ENCODE data around the gene DUSP22.
A peak's percentile ranks its signal among the peaks of the same experiment; 100 is the strongest.

DUSP22 gene

GRCh38 chr6:381742-382461 lies 89.6 kb downstream of the DUSP22 start:
- no peak for DNase-seq (ENCODE audit: low read depth)

DNA sequence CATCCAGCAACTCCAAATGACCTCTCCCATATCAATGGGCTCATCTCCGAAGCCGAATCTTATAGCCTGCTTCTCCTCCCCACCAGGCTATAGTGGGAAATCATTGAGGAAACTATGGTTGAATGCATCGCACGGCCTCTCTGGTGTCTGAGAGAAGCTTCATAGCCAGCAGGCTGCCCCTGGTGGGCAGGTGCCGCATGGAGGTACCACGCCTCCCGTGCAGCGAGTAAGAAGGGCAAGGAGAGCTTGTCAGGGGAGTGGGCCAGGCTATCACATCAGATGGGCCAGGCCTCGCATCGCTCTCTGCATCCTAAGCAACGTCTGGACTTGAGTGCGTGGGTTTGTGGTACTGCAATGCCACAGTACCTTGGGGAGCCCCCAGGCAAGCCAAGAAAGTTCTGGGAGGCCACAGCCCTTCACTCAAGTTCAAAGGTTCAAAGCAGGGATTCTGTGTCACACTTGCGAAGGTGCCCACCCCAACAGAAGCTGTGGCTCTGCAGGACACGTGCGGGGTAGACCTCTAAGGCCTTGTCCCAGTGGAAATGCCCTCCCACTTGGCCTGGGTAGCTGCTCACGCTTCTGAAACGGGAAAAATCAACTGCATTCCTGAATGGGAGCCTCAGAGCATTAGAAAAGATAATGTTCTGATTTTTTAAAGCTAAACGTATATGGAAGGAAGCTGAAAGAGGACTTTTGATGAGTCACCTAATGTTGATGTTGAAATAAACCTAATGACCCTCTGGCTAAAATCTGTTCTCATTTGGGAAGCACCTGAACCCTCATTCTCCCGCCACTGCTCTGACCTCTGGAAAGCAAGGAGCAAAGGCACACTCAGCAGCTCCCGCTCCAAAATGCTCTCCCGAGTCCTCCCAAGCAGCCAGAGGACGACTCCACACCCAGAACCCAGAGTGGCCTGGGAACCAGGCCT lies 90.9 kb downstream of the DUSP22 start:
- DNase-seq (ENCODE audit: low read depth) = no peak

GRCh38 chr6:383856-384255 lies 91.6 kb downstream of the DUSP22 start:
- no peak for DNase-seq (ENCODE audit: low read depth)

DNA sequence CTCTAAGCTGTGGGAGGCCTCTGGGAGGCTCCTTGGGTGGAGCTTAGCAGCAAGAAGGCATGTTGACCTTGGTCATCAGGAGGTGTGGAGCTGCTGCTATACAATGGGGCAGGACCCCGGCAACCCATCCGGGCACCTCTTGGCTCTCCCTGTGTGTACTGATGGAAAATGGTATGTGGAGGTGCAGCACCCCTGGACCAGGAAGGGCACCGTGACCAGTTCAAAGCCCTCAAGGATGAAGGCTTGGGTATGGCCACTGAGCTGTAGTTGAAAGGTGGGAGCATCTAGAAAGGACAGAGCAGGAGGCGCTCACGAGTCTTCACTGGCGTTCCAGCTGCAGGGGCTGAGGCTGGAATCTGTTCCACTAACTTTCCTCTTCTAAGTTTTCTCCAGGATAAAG lies 92.6 kb downstream of the DUSP22 start:
- no peak for DNase-seq (ENCODE audit: low read depth)

- DNase-seq (ENCODE audit: low read depth) = no peak
These were observed 93.3 kb downstream of the DUSP22 start for GRCh38 chr6:385614-386013.

- no peak for DNase-seq (ENCODE audit: low read depth)
These were observed 94.5 kb downstream of the DUSP22 start for GRCh38 chr6:386688-387266.

GRCh38 chr6:387293-387741 lies 95.0 kb downstream of the DUSP22 start:
- peak; percentile 18 for DNase-seq (ENCODE audit: low read depth)

GRCh38 chr6:388202-388903 lies 96.1 kb downstream of the DUSP22 start:
- no peak for DNase-seq (ENCODE audit: low read depth)

GRCh38 chr6:389143-389542 lies 96.9 kb downstream of the DUSP22 start:
- DNase-seq (ENCODE audit: low read depth) = no peak

DNA sequence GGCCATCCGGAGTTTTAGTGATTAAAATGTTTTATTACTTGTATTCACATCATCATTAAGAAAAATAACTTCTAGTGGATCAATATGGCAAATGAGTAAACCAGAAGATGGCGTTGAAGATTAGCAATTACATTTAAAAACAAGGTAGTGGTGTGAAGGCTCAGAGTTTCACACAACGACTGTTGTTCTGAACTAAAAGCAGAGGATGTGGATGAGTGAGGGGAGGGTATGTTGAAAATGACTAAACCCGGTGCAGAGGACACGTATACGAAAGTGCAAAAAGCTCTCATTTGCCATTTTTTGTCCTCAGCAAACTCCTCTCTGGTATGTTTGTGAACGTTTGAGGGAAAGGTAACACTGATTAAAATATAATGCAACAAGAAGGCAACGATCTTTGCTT lies 97.3 kb downstream of the DUSP22 start:
- DNase-seq (ENCODE audit: low read depth) = no peak

DNA sequence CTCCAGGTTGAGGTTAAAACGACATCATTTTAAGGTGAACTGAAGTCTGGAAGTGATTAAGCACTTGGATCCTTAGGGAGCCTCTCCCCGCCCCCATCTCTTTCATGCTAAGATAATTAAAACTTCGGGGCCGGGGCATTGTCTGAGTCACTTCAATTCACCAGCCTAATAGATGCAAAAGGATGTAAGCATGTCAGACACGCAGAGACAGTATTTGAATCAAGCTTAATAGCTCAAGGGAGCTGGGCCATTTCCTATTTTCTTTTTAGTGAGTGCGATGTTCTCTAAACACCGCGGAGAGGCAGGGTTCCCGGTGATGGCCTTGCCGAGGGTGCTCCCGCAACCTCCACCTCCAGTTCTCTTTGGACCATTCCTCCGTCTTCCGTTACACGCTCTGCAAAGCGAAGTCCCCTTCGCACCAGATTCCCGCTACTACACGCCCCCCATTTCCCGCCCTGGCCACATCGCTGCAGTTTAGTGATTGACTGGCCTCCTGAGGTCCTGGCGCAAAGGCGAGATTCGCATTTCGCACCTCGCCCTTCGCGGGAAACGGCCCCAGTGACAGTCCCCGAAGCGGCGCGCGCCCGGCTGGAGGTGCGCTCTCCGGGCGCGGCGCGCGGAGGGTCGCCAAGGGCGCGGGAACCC lies 98.7 kb downstream of the DUSP22 start:
- no peak for DNase-seq (ENCODE audit: low read depth)

- DNase-seq (ENCODE audit: low read depth) = no peak
These were observed 99.5 kb downstream of the DUSP22 start, which contains the start of gene IRF4 for GRCh38 chr6:391559-392440. Gene IRF4 (plus strand): TSS chr6:391752. CDS start chr6:393153, 1,401 bp downstream.

DNA sequence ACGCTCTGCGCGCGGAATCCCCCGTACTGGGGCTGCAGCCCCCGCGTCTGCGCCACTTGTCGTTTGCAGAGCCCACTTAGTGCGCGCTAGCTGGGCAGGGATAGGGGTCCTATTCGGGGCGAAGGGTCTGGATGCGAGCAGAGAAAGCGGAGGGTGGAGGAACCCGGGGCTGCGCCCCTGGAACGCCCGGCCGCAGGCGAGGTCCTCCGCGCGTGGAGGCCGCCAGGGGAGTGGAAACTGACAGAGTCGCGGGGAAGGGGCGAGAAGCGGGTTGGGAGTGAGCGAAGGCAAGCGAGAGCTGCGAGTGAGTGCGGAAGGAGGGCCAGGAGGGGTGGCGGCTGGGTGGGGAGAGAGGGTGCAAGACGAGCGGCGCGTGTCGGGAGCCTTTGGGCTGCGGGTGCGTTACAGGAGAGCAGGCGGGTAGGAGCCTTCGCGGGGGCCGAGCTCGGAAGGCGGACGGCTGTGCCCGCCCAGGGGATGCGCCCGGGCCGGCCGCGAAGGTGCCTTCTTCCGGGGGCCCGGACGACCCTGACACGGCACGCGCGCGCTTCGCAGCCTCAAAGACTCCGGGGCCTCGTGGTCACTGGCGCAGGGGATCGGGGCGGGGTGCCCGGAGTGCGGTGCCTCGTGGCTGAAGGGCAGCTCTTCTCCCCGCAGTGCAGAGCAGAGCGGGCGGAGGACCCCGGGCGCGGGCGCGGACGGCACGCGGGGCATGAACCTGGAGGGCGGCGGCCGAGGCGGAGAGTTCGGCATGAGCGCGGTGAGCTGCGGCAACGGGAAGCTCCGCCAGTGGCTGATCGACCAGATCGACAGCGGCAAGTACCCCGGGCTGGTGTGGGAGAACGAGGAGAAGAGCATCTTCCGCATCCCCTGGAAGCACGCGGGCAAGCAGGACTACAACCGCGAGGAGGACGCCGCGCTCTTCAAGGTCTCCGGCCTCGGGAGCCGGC lies 100.4 kb downstream of the DUSP22 start:
- no peak for DNase-seq (ENCODE audit: low read depth)

DNA sequence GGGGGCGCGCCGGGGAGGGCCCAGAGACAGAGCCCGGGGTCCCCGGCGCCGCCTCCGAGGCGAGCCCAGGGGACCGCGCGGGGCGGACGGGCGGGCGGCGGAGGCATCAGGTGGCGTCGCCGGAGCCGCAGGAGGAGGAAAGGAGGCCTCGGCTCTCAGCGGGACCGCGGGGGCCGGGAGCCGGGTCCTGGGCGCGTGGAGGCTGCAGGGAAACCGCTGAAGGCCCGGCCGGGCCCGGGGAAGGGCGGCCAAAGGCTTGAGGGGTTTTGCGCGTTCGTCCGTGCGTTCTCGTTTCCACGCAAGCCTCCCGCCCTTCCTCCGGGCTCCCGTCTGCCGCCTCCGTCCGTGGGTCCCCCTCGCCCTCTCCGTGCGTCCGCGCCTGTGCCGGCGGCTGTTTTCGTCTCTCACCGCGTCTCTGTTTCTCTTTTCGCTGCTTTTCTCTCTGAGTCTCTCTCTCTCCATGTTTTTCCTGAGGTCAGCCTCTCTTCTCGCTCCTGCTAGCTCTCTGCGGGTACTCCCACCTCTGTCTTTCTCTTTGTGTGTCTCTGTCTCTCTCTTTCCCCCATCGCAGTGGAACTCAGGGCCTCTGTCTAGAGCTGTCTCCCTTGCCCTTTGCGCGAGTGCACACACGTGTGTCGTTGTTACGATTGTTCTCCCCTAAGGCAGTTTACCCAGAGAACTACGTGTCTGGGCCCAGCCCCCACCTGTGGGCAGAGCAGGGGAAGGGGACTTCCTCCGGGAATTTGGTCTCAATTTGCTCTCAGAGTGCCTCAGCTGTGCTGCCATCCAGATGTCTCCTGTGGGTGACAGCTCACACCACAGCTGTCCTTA lies 101.3 kb downstream of the DUSP22 start:
- DNase-seq (ENCODE audit: low read depth) = no peak

GRCh38 chr6:394641-395289 lies 102.5 kb downstream of the DUSP22 start:
- DNase-seq (ENCODE audit: low read depth) = no peak

DNA sequence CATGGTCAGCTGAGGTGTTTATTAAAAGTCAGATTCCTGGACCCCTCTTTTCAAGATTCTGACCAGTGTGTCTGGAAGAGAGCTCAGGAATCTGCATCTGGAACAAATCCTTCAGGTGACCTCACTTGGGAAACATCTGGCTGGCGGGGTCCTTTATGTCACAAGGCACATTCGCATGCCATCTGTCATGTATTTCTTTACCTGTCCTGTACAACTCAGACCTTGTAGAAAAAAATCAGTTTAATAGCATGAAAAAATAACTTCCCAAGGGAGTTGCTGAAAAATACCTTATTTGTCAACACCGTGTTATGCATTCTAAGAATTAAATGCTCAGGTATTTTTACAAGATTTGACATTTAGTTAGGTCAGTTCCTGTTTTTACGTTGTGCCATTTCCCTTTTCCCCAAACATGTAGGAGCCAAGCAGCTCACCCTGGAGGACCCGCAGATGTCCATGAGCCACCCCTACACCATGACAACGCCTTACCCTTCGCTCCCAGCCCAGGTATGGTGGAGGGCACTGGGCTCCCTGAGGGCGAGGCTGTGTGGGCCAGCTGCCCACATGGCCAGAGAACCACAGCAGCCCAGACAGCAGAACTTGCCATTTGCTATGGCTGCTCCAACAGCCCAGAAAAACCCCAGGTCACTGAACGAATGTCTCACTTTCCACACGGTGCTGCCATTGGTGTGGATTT lies 103.3 kb downstream of the DUSP22 start:
- no peak for DNase-seq (ENCODE audit: low read depth)

DNA sequence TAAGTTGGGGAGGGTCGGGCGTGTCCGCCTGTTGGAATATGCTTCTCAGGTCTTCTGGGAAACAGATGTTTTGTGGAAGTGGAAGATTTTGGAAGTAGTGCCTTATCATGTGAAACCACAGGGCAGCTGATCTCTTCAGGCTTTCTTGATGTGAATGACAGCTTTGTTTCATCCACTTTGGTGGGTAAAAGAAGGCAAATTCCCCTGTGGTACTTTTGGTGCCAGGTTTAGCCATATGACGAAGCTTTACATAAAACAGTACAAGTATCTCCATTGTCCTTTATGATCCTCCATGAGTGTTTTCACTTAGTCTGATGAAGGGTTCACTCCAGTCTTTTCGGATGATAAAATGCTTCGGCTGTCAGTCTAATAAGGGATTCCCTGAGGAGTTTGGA lies 103.8 kb downstream of the DUSP22 start:
- DNase-seq (ENCODE audit: low read depth) = no peak

Data from stromal cell of bone marrow (primary cell).